Suprapubic skin (tissue), 4 donors: ENCODE results near the gene TRNT1. TPM values are rescaled to one million over a fixed set of nuclear protein-coding genes. Genes with fewer than 3 reads are reported as not detected.

Source experiments
- DNase-seq, 2 donors: peaks; one replicate each; pipeline ENCODE4 v3.0.0-alpha.2; 2019; ENCODE audit warnings: low spot score in 2 of 2
- H3K27ac ChIP-seq: fragments of 200-600 bp; sonication (generic); one replicate; pipeline ENCODE4 v1.5.1; 2019
- H3K27me3 ChIP-seq: fragments of 200-600 bp; sonication (generic); one replicate; pipeline ENCODE4 v1.5.1; 2019
- H3K36me3 ChIP-seq: fragments of 200-600 bp; sonication (generic); one replicate; pipeline ENCODE4 v1.5.1; 2019
- H3K4me1 ChIP-seq: fragments of 200-600 bp; sonication (generic); one replicate; pipeline ENCODE4 v1.5.1; 2019
- H3K4me3 ChIP-seq: fragments of 200-600 bp; sonication (generic); one replicate; pipeline ENCODE4 v1.5.1; 2019; ENCODE audit warnings: mild to moderate bottlenecking
- H3K9me3 ChIP-seq: fragments of 200-600 bp; sonication (generic); one replicate; pipeline ENCODE4 v1.5.1; 2019
- EP300 ChIP-seq: sonication (generic); formaldehyde crosslinking; IDR thresholded peaks from one replicate; pipeline ENCODE4 v1.6.1; 2017; ENCODE audit warnings: antibody characterized with exemption
- POLR2A ChIP-seq, 2 donors: fragments of 450-650 bp; IDR thresholded peaks; one replicate each; pipeline ENCODE4 v1.6.1; 2017; ENCODE audit warnings: antibody characterized with exemption in 2 of 2, mild to moderate bottlenecking in 2 of 2, moderate library complexity in 2 of 2
- POLR2AphosphoS5 ChIP-seq, 3 donors: sonication (generic); formaldehyde crosslinking; IDR thresholded peaks; one replicate each; pipeline ENCODE4 v1.6.1; 2017; ENCODE audit warnings: antibody characterized with exemption in 3 of 3
- WGBS: methylation state at CpG from one replicate; pipeline ENCODE4 v1.1.5; 2018; 5-methylcytosine and 5-hydroxymethylcytosine counted together
- total RNA-seq, 4 donors: library from RNA; depleted of rRNA; stranded (reverse); fragments of >200 nt; gene quantifications; one replicate each; pipeline ENCODE4 v1.1.0, GENCODE V29; 2016
- TF ChIP-seq, protein P1 (sequence below), 2 donors: fragments of 200-600 bp in 1 of 2; fragments of 450-650 bp in 1 of 2; sonication (generic) in 1 of 2; IDR thresholded peaks; one replicate each; pipeline ENCODE4 v1.5.1; 2016 to 2019; ENCODE audit warnings: antibody characterized with exemption in 2 of 2, mild to moderate bottlenecking in 1 of 2, moderate library complexity in 1 of 2

The TRNT1 gene
- total RNA-seq, 4 donors from 2014 or later, result 9.9 to 28.1 (median 13.4) TPM

DNA sequence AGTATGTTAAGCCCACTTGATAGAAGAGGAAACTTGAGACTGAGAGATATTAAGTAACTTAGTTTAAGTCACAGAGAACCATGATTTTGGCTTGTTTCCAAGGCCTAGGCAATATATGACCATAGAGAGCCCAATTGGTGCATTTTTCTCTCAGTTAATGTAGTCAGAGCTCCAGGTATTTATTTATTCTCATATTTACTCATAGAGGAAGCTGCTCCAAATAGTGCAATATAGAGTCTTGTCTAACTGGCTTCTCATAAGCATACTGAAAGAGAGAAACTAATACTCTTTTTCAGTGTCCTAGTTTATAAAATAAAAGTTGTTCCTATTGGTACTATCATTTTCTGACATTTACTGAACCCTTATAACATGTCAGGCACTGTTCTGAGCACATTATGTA lies 15.2 kb downstream of the TRNT1 start:
- Histone ChIP-seq H3K27ac (no peak overlapping the region), H3K27me3 (no peaks in the 10 kb centered on the region), H3K4me1 (no peaks in the 10 kb centered on the region), H3K9me3 (no peaks in the 10 kb centered on the region), H3K36me3 (peaks cover 69% of the 10 kb centered on the region), H3K4me3 (no peak overlapping the region)
- no peak for DNase-seq
- TF ChIP-seq POLR2AphosphoS5 (IDR thresholded peaks at IDR 0.05), result no peak
- TF ChIP-seq, protein P1, sequence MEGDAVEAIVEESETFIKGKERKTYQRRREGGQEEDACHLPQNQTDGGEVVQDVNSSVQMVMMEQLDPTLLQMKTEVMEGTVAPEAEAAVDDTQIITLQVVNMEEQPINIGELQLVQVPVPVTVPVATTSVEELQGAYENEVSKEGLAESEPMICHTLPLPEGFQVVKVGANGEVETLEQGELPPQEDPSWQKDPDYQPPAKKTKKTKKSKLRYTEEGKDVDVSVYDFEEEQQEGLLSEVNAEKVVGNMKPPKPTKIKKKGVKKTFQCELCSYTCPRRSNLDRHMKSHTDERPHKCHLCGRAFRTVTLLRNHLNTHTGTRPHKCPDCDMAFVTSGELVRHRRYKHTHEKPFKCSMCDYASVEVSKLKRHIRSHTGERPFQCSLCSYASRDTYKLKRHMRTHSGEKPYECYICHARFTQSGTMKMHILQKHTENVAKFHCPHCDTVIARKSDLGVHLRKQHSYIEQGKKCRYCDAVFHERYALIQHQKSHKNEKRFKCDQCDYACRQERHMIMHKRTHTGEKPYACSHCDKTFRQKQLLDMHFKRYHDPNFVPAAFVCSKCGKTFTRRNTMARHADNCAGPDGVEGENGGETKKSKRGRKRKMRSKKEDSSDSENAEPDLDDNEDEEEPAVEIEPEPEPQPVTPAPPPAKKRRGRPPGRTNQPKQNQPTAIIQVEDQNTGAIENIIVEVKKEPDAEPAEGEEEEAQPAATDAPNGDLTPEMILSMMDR (IDR thresholded peaks at IDR 0.05), result no peak
- no peak for TF ChIP-seq EP300
- no peak for TF ChIP-seq POLR2A (IDR thresholded peaks at IDR 0.05)

DNA sequence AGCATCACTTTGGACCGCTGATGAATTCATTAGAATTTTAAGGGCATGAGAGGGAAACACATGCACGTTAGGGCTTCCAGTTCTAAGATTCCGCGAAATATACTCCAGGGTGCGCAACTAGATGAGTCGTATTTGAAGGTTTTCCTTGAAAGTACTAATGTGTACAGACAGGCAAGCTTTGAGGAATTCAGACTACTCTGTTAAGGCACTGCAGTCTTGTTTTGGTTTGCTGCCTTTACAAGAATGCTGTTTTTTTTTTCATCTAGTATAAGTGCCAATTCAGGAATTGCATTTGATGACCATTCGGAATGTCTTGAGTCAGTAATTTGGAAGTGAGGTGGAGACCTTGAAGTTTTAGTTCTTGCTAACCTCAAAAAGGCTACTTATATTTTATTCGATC lies 19.1 kb downstream of the TRNT1 start:
- Histone ChIP-seq H3K36me3 (peaks cover 82% of the 10 kb centered on the region), H3K9me3 (no peaks in the 10 kb centered on the region), H3K27me3 (no peaks in the 10 kb centered on the region), H3K4me1 (no peaks in the 10 kb centered on the region), H3K27ac (no peak overlapping the region), H3K4me3 (no peak overlapping the region)
- WGBS, result 85% methylated on average over 8 of the region's 8 CpGs
- DNase-seq, result no peak
- no peak for TF ChIP-seq POLR2A (IDR thresholded peaks at IDR 0.05)
- no peak for TF ChIP-seq POLR2AphosphoS5 (IDR thresholded peaks at IDR 0.05)
- TF ChIP-seq, protein P1 (IDR thresholded peaks at IDR 0.05), result no peak
- TF ChIP-seq EP300, result no peak

DNA sequence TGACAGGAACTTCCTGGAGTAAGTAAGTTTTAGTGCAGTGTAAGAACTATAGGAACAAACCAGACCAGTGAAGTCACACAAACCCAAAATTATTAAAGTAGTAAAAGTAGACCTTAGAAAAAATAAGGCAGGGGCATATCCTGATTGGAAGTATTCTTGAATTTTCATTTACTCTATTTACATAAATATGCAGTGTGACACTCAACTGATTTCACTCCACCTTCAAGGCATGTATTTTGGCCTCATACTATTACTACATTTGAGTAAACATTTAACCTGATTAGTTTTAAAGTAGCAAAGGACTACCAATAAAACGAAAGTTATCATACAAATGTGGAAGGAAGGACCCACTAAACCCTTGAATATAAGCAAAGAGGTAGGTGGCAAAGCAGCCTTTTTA lies 22.8 kb downstream of the TRNT1 start:
- Histone ChIP-seq H3K27ac (no peak overlapping the region), H3K4me3 (no peak overlapping the region), H3K9me3 (no peaks in the 10 kb centered on the region), H3K36me3 (peaks cover 86% of the 10 kb centered on the region), H3K4me1 (no peaks in the 10 kb centered on the region), H3K27me3 (no peaks in the 10 kb centered on the region)
- TF ChIP-seq POLR2A (IDR thresholded peaks at IDR 0.05), result no peak
- TF ChIP-seq, protein P1 (IDR thresholded peaks at IDR 0.05), result no peak
- TF ChIP-seq POLR2AphosphoS5 (IDR thresholded peaks at IDR 0.05), result no peak
- no peak for TF ChIP-seq EP300
- 86% methylated on average over 1 of the region's 1 CpG for WGBS
- no peak for DNase-seq

DNA sequence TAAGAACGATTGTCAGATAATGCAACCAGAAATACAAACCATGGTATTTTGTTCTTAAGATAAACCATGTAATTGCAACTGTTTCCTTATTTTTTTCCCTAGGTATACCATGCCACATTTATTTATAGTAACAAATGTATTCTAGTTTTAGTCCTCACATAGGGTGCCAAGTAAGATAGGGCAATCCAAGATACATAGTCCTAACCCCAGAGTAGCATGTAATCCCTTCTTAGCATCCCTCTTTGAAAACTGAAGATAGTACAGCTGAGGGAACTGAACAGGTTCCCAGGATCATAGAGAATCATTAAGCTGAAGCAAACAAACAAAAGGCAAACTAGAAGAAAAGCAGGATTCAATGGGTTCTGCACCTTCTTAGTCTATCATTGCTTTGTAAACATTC lies 24.8 kb downstream of the TRNT1 start:
- H3K36me3 ChIP-seq, result peaks cover 78% of the 10 kb centered on the region
- WGBS, result 75% methylated on average over 1 of the region's 1 CpG
- no peak overlapping the region for H3K4me3 ChIP-seq
- no peaks in the 10 kb centered on the region for H3K9me3 ChIP-seq
- H3K27ac ChIP-seq, result no peak overlapping the region
- no peak for DNase-seq
- TF ChIP-seq POLR2A (IDR thresholded peaks at IDR 0.05) (no peak), POLR2AphosphoS5 (IDR thresholded peaks at IDR 0.05) (no peak), EP300 (no peak)
- TF ChIP-seq, protein P1 (IDR thresholded peaks at IDR 0.05), result no peak
- H3K4me1 ChIP-seq, result no peaks in the 10 kb centered on the region
- H3K27me3 ChIP-seq, result no peaks in the 10 kb centered on the region

DNA sequence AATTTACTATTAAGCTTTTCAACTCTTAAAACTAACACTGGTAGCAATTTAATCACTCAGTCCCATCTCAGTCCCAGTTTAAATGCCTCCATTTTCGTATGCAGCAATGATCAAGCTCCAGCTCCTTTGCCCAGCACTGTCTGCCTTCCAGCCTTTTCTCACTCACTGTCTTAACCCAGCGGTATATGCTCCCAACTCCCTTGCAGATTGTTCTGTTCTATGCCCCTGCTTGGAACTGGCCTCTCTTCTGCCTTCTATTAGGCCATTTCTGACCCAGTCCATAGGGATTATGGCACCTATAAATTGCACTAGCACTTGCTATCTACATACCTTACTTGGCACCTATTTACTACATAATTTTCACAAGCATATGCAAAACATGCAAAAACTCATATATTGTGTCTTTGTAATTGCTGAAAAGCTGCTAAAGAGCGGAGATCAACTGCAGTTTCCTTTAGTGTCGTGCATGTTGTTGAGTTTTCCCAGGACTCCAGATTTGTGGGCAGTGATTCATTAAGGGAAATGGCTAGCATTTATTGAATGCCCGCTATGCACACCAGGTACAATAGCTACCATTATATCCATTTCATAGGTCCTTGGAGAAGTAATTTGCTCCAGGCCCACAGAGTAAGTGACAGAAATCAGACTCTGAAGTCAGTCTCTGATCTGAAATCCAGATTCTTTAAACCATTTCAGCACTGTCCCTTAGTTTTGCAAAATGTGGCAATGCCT lies 28.3 kb downstream of the TRNT1 start:
- H3K4me1 ChIP-seq, result no peaks in the 10 kb centered on the region
- no peaks in the 10 kb centered on the region for H3K27me3 ChIP-seq
- no peak for DNase-seq
- H3K36me3 ChIP-seq, result peaks cover 79% of the 10 kb centered on the region
- H3K27ac ChIP-seq, result no peak overlapping the region
- H3K4me3 ChIP-seq, result no peak overlapping the region
- no peaks in the 10 kb centered on the region for H3K9me3 ChIP-seq
- 92% methylated on average over 5 of the region's 5 CpGs for WGBS
- TF ChIP-seq POLR2A (IDR thresholded peaks at IDR 0.05), result no peak
- TF ChIP-seq, protein P1 (IDR thresholded peaks at IDR 0.05), result no peak
- no peak for TF ChIP-seq EP300
- no peak for TF ChIP-seq POLR2AphosphoS5 (IDR thresholded peaks at IDR 0.05)
